Stomach (tissue), 4 donors: Measurements from ENCODE around the gene SERTAD3.

Experiments used
- POLR2A ChIP-seq, 4 donors: fragments of 450-650 bp; IDR thresholded peaks; one replicate each; pipeline ENCODE4 v1.6.1; 2016; ENCODE audit warnings: antibody characterized with exemption in 4 of 4, control low read depth in 2 of 4, mild to moderate bottlenecking in 1 of 4, moderate library complexity in 1 of 4
- TF ChIP-seq, protein P1 (sequence below), 7 experiments: fragments of 450-650 bp in 4 of 7; fragments of 200-600 bp in 3 of 7; sonication (generic) in 3 of 7; IDR thresholded peaks; one replicate each; pipeline ENCODE4 v1.5.1; 2016 to 2019; ENCODE audit warnings: antibody characterized with exemption in 7 of 7, control low read depth in 2 of 7, mild to moderate bottlenecking in 1 of 7

DNA sequence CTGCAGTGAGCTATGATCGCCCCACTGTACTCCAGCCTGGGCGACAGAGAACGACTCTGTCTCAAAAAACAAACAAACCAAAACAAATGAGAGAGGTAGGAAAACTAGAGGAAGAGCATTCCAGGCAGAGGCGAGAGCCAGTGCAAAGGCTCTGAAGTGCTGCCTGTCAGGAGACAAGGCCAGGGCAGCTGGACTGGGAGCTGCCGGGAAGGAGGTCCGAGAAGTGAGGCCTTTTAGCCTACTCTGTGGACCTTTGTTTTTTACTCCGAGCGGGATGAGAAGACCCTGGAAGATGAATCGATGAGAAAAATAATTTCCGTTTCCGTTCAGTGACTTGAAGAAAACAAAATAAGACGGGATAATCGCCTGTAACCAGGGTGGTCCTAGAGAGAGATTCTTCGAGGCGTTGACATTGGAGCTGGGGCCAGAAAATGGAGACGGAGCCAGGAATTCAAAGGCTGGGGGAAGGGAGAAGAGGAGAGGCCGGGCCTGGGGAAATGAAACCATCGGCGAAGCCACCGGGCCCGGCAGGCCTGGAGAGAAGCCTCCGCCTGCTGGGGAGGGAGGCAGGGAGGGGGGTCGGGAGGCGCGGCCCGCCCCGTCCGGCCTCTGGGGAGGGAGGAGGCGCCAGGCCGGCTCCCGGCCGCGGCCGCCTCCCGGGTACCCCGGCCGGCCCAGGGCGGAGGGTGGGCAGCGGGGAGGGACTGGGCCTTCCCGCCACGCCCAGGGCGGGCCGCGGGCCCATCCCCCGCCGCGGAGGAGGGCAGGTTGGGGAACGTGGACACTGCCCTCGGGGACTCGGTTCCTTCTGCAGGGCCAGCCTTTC, 10.5 kb downstream of the SERTAD3 start:
- TF ChIP-seq POLR2A (IDR thresholded peaks at IDR 0.05), result no peak
- TF ChIP-seq, protein P1, sequence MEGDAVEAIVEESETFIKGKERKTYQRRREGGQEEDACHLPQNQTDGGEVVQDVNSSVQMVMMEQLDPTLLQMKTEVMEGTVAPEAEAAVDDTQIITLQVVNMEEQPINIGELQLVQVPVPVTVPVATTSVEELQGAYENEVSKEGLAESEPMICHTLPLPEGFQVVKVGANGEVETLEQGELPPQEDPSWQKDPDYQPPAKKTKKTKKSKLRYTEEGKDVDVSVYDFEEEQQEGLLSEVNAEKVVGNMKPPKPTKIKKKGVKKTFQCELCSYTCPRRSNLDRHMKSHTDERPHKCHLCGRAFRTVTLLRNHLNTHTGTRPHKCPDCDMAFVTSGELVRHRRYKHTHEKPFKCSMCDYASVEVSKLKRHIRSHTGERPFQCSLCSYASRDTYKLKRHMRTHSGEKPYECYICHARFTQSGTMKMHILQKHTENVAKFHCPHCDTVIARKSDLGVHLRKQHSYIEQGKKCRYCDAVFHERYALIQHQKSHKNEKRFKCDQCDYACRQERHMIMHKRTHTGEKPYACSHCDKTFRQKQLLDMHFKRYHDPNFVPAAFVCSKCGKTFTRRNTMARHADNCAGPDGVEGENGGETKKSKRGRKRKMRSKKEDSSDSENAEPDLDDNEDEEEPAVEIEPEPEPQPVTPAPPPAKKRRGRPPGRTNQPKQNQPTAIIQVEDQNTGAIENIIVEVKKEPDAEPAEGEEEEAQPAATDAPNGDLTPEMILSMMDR (IDR thresholded peaks at IDR 0.05), result no peak
